Choroid plexus epithelial cell (primary cell): ENCODE results near the gene TNFRSF8.
A peak's percentile ranks its signal among the peaks of the same experiment; 100 is the strongest.

Experiments
- DNase-seq: peaks from one replicate; pipeline ENCODE4 v3.0.0-alpha.2; 2010; ENCODE audit warnings: low read depth
- H3K4me3 ChIP-seq: 2 replicates; pipeline ENCODE4 v1.5.1; 2011; ENCODE audit warnings: low read depth, mild to moderate bottlenecking, control low read depth, low read length, moderate library complexity
- CTCF ChIP-seq: conservative IDR thresholded peaks from 2 replicates; pipeline ENCODE4 v1.5.1; 2011; ENCODE audit warnings: low read depth, mild to moderate bottlenecking, control low read depth, inconsistent platforms, low read length, moderate library complexity

TNFRSF8 gene

GRCh38 chr1:12171206-12172041, 108.3 kb downstream of the TNFRSF8 start:
- no peak for TF ChIP-seq CTCF
- DNase-seq: no peak
- H3K4me3 ChIP-seq: no peak overlapping the region

- no peak overlapping the region for H3K4me3 ChIP-seq
- no peak for DNase-seq
Measured at GRCh38 chr1:12172042-12172851, 109.1 kb downstream of the TNFRSF8 start.

GRCh38 chr1:12173041-12173509, 110.0 kb downstream of the TNFRSF8 start:
- no peak for TF ChIP-seq CTCF
- H3K4me3 ChIP-seq: no peak overlapping the region
- no peak for DNase-seq

More at GRCh38 chr1:12172042-12172851, 109.1 kb downstream of the TNFRSF8 start:
- TF ChIP-seq CTCF: no peak

- TF ChIP-seq CTCF: no peak
- H3K4me3 ChIP-seq: no peak overlapping the region
Measured at GRCh38 chr1:12173631-12174121, 110.6 kb downstream of the TNFRSF8 start.

GRCh38 chr1:12174924-12175810, 112.1 kb downstream of the TNFRSF8 start:
- no peak for TF ChIP-seq CTCF
- DNase-seq: peak; percentile 82
- peak overlapping the region; percentile 7 for H3K4me3 ChIP-seq

More at GRCh38 chr1:12173631-12174121, 110.6 kb downstream of the TNFRSF8 start:
- peak; percentile 48 for DNase-seq
